RWPE2 (cell line): ENCODE measurements around the gene BCL2L15.

Experiments used
- ATAC-seq: fragments of 200-7000 bp; cut with Tn5 transposase; 3 replicates; pipeline ENCODE4 v1.9.1; 2021; ENCODE audit warnings: low read depth
- DNase-seq: peaks from one replicate; pipeline ENCODE4 v3.0.0-alpha.2; 2020; ENCODE audit warnings: low spot score
- H3K27ac ChIP-seq: fragments of 450-650 bp; 2 replicates; pipeline ENCODE4 v1.5.1; 2017; ENCODE audit warnings: mild to moderate bottlenecking; ENCODE audit not compliant: poor library complexity, severe bottlenecking
- H3K27me3 ChIP-seq: fragments of 250-450 bp; sonication (Bioruptor Pico); 2 replicates; pipeline ENCODE4 v1.5.1; 2021; ENCODE audit warnings: mild to moderate bottlenecking, moderate library complexity; ENCODE audit not compliant: insufficient read depth, poor library complexity, severe bottlenecking
- H3K36me3 ChIP-seq: fragments of 250-450 bp; sonication (Bioruptor Pico); 2 replicates; pipeline ENCODE4 v1.5.1; 2020; ENCODE audit warnings: low read depth, mild to moderate bottlenecking, moderate library complexity
- H3K4me1 ChIP-seq: fragments of 250-450 bp; sonication (Bioruptor Pico); 2 replicates; pipeline ENCODE4 v1.5.1; 2021; ENCODE audit warnings: mild to moderate bottlenecking, moderate library complexity; ENCODE audit not compliant: insufficient read depth, poor library complexity, severe bottlenecking
- H3K4me3 ChIP-seq: fragments of 250-450 bp; sonication (Bioruptor Pico); 2 replicates; pipeline ENCODE4 v1.5.1; 2021; ENCODE audit warnings: mild to moderate bottlenecking, moderate library complexity; ENCODE audit not compliant: severe bottlenecking
- H3K9me3 ChIP-seq: fragments of 250-450 bp; sonication (Bioruptor Pico); 2 replicates; pipeline ENCODE4 v1.5.1; 2021; ENCODE audit warnings: mild to moderate bottlenecking, moderate library complexity; ENCODE audit not compliant: severe bottlenecking
- CTCF ChIP-seq: fragments of 450-650 bp; IDR thresholded peaks from one replicate; pipeline ENCODE4 v1.5.1; 2017; ENCODE audit warnings: mild to moderate bottlenecking, moderate library complexity; ENCODE audit not compliant: poor library complexity, severe bottlenecking

Gene BCL2L15

DNA sequence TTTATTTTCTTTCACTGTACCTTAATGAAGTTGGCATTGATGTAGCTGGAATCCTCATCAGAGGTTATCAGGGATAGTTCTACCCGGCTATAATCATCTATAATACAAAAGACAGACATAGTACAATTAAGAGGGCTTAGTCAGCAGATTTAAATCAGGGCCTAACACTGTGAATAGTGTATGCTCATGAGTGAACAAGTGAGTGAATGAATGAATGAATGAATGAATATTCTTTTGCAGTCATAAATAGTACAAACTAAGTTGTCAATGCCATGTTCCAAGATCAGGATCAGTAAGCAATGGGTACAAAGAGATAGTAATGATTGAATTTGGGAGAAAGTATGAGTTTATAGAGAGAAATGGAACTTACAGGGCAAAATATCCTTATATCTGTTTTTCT is 28.4 kb downstream of the BCL2L15 start:
- ATAC-seq, result no peak
- TF ChIP-seq CTCF, result no peak
- DNase-seq, result no peak
- H3K27me3 ChIP-seq, result no peaks in the 10 kb centered on the region
- H3K9me3 ChIP-seq, result no peaks in the 10 kb centered on the region
- no peaks in the 10 kb centered on the region for H3K36me3 ChIP-seq
- H3K27ac ChIP-seq, result no peak overlapping the region
- H3K4me3 ChIP-seq, result no peak overlapping the region
- peaks cover 17% of the 10 kb centered on the region for H3K4me1 ChIP-seq

- no peaks in the 10 kb centered on the region for H3K36me3 ChIP-seq
- no peaks in the 10 kb centered on the region for H3K9me3 ChIP-seq
- ATAC-seq (no peak), DNase-seq (no peak)
- H3K4me3 ChIP-seq, result no peak overlapping the region
- no peaks in the 10 kb centered on the region for H3K27me3 ChIP-seq
- H3K27ac ChIP-seq, result no peak overlapping the region
- no peak for TF ChIP-seq CTCF
- H3K4me1 ChIP-seq, result peaks cover 17% of the 10 kb centered on the region
These were observed 29.0 kb downstream of the BCL2L15 start for GRCh38 chr1:113858418-113858817.

DNA sequence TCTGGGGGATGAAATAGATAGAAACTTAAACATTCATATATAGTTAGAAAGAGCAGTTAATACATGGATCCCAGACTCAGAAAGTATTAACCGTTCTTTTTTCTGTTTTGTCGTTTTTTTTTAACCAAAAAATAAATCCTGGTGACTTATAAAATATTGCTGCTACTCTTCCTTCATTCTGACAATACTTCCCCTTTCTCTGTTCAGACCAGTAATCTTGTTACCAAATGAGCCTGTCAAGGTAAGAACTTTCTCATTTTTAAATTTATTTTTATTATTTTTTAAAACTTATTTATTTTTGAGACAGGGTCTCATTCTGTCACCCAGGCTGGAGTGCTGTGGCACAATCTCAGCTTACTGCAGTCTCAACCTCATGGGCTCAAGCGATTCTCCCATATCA is 29.6 kb downstream of the BCL2L15 start:
- H3K27ac ChIP-seq, result no peak overlapping the region
- H3K4me1 ChIP-seq, result peaks cover 17% of the 10 kb centered on the region
- H3K9me3 ChIP-seq, result no peaks in the 10 kb centered on the region
- TF ChIP-seq CTCF, result no peak
- H3K4me3 ChIP-seq, result no peak overlapping the region
- H3K36me3 ChIP-seq, result no peaks in the 10 kb centered on the region
- no peak for ATAC-seq
- H3K27me3 ChIP-seq, result no peaks in the 10 kb centered on the region
- DNase-seq, result no peak

- H3K4me1 ChIP-seq, result peaks cover 14% of the 10 kb centered on the region
- no peaks in the 10 kb centered on the region for H3K9me3 ChIP-seq
- no peak overlapping the region for H3K4me3 ChIP-seq
- DNase-seq (no peak), ATAC-seq (no peak)
- no peaks in the 10 kb centered on the region for H3K36me3 ChIP-seq
- H3K27ac ChIP-seq, result no peak overlapping the region
- H3K27me3 ChIP-seq, result no peaks in the 10 kb centered on the region
- no peak for TF ChIP-seq CTCF
These were observed 31.0 kb downstream of the BCL2L15 start for GRCh38 chr1:113856401-113856790.

DNA sequence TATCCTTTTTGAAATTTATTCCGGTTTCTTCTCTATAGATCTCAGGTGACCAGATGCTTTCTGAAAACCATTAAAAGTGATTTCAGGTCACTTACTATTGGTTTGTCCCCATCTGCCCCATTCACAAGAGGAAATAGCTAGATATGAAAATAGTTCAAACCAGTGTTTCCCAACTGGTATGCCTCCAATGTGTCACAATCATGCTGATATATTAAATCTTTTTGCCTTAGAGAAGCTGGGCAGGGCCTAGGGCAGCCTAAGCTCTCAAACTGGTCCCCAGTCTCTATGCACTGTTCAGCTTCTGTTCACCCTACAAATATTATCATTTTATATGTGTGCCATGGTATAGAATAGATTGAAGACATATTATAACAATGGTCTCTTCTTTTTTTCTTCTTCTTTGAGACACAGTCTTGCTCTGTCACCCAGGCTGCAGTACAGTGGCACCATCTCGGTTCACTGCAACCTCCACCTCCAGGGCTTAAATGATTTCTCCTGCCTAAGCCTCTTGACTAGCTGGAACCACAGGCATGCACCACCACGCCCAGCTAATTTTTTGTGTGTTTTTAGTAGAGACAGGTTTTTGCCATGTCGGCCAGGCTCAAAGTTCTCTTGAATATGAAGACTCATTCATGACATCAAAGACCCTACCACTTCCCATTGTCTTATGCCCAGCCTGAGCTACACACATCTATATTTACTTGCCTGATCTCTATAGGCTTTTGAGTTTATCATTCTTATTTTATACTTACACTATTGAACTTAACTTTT is 31.6 kb downstream of the BCL2L15 start:
- TF ChIP-seq CTCF, result no peak
- no peak for DNase-seq

More for the DNA sequence above, 31.6 kb downstream of the BCL2L15 start:
- Histone ChIP-seq H3K4me3 (no peak overlapping the region), H3K9me3 (no peaks in the 10 kb centered on the region), H3K27ac (no peak overlapping the region), H3K36me3 (no peaks in the 10 kb centered on the region), H3K27me3 (no peaks in the 10 kb centered on the region), H3K4me1 (peaks cover 8% of the 10 kb centered on the region)
- ATAC-seq, result no peak
